GM19468 (cell line): ENCODE data around the gene NPAS2.

ENCODE experiments used
- ATAC-seq: cut with Tn5 transposase; IDR thresholded peaks from one replicate; pipeline ENCODE4 v1.9.1; 2021; ENCODE audit warnings: mild to moderate bottlenecking, moderate library complexity, moderate number of reproducible peaks; ENCODE audit not compliant: unreplicated experiment; ENCODE audit errors: extremely low read depth

Gene NPAS2

DNA sequence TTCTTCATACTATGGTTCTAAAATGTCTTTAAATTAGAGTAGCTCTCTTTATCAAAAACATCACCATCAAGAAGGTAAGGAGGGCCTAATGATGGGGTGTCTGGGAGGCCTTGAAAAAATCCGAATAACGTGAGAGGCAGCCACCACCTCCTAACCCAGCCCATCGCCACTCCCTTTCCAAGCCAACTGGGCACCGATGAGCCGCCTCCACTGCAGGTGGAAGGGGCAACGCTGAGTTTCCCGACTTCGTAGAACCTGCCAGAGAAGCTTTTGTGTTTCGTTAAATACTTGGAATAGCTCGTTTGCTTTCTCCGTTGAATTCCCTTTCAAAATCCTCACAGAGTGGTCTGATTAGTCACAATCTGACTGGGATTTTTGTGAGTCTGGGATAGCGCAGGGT, 160.1 kb downstream of the NPAS2 start:
- ATAC-seq = no peak

DNA sequence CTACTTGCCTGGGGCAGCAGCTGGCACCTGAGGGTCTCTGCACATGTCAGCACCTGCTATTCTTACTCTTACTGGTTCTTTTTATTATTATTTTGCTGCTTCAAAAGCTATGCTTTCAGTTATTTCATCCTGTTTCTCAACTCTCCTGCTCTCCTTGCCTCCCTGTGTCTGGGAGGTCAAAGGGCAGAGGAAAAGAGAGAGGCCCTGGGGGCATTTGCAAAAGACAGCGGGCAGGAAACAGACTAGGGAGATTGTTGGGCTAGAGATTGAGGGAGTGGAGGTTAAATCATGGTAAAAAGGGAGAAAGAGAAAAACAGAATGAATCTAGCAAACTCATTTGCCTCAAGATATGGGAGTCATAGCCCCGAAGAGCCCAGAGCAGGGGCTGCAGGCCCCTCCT, 161.1 kb downstream of the NPAS2 start:
- ATAC-seq = no peak

DNA sequence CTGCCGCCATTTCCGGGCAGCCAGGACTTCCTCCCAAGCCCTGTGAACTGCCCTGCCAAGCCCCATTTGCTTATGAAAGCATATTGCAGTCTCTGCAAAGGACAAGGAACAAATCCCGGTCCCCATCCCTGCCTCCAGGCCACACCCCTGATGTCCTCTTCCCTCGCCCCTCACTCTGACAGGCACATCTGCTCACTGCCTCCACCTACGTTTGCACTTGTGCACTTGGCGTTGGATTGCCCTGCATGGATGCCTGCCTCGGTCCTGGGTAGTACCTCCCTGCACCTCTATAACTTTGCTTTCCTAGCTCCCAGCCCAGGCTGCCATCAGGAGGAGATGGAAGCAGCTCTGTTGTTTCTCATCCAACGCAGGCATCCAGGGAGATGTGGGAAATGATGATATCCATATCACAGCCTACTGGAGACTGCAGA, 162.5 kb downstream of the NPAS2 start:
- ATAC-seq = no peak

DNA sequence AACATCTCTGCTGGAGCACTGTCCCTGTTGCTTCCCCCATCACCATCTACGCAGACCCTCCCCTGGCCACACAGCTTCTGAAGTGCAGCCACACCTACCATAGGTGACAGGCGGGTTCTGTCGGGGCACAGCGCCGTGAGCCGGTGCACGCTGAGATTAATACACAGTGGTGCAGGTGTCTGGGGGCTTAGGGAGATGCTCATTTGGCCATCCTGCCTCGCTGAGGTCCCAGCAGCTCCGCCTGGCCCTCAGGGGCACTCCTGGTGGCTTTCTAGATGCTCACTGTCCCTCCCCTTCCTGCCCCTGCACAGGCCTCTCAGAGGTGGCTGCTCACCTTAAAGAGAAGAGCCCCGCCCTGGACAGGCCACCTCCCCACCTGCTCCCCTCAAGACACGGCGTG, 163.3 kb downstream of the NPAS2 start:
- no peak for ATAC-seq

DNA sequence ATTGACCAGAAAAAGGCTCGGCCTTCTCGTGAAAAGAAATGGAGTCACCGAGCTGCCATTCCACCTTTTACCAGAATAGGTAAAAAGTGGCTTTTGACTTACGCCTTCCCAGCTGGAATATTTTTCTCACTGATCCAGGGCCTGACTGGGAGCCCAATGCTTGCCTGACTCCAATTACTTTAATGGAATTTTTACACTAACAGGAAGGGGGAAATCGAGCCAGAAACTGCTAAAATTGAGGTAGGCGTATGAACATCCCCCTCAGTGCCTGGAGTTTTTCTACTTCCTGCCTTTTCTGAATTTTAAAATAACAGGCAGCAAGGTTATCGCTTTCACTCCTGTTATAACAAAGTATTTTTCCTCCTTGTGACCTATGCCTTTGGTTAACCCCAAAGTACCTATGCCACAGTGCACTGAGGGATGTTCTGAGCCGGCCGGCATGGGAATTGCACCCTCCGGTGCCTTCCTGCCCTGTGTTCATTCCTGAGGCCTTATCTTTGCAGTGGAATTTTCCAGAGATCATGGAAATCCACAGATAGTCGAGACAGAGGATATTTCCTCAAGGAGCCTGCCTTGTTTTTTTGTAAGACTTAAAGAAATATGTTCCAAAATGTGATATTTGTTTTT, 163.9 kb downstream of the NPAS2 start:
- ATAC-seq = no peak

DNA sequence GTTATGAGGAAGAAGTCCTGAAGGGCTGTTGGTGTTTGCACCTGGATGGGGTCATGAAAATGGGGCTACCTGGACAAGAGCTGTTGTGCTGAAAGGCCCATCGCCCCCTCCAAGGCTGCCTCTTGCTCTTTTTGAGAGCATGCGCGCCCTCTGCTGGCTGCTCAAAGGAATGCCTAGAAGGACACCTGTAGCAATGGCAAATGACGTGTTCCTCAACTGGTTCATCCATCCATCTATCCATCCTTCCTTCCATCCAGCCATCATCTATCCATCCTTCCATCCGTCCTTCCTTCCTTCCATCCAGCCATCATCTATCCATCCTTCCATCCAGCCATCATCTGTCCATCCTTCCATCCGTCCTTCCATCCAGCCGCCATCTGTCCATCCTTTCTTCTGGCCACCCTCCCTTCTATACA, 165.0 kb downstream of the NPAS2 start:
- ATAC-seq = no peak

DNA sequence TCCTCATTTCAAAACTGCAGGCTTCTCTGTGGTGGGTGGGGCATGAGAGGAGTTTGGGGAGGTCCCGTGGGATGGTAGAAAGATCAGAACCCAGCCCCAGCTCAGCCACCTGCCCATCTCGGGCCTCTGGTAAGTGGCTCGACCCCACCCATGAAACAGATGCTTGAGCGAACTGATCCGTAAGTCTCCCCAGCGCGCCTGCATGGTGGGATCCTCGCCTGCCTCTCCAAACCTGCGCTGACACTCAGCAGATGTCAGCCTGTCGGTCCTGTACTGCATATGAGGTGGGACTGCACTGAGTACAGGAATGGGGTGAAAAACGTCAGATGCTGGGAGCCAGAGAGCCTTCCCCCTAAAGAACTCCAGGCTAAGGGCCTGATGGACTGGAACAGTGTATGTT, 166.2 kb downstream of the NPAS2 start:
- ATAC-seq = no peak

DNA sequence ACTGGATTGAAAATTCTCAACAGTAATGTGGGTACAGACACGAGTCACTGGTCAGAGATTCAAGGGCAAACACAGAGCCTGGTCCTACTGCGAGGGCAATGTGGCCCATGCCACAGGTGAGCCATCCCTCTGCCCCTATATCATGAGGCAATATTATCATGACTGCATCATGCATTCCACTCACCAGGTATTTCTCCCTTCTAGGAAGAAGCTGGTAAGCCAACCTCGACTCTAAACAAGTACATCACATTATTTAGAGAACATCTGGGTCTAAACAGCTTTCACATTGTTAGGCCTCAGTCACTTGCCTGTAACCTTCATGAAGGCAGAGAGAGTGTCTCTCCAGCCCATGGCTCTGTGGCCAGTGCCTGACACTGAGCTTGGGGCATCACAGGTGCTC, 167.6 kb downstream of the NPAS2 start:
- ATAC-seq = no peak

DNA sequence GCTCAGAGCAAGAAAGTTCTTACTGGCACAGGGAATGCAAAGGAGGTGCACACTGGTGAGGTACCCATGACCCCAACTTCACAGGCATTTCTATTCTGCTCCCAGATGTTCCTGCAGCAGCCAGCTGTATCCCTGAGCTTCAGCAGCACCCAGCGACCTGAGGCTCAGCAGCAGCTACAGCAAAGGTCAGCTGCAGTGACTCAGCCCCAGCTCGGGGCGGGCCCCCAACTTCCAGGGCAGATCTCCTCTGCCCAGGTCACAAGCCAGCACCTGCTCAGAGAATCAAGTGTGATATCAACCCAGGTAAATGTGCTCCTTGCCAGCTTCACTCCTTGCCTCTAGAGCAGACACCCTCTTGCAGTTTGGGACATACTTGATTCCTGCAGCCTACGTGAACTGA, 168.0 kb downstream of the NPAS2 start:
- ATAC-seq = no peak

DNA sequence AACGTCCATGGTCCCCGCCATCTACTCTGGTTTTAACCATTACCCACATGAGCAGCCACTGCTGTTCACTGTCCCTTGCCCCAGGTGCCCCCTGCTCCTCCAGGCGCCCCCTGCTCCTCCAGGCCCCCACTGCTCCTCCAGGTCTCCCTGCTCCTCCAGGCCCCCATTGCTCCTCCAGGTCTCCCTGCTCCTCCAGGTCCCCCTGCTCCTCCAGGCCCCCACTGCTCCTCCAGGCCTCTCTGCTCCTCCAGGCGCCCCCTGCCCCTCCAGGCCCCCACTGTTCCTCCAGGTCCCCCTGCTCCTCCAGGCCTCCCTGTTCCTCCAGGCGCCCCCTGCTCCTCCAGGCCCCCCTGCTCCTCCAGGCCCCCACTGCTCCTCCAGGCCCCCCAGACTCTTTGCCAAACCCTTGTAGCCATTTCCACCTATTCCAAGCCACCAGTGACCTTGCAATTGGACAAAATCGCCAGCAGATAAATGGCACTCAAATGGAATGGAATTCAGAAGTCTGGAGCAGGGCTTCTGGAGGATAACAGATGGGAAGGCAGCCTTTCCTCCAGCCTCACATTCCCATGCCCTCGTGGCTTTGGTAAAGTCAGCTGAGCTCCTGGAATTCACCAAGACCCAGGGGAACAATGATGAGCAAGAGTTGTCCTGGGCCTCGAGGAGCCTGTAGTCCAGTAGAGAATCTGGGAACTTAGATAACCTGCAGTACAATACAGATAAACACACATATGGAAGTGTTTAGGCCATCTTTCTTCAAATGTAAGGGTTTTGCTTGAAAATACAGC, 168.9 kb downstream of the NPAS2 start:
- ATAC-seq = no peak

DNA sequence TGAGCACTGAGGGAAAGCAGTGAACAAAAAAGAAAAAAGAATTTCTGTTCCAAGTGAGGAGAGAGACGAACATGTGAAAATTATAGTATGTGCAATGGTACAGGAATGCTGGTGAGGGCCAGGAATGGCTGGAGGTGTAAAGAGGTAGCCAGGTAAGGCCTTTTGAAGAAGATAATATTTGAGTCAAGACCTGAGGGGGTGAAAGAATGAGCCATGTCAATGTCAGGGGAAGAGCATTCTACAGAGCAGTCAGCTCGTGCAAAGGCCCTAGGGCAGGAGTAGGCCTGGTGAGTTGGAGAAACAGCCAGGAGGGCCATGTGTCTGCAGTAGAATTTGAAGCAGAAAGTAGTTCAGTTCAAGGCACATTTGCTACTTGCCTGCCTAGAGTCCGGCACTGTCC, 169.7 kb downstream of the NPAS2 start:
- no peak for ATAC-seq

DNA sequence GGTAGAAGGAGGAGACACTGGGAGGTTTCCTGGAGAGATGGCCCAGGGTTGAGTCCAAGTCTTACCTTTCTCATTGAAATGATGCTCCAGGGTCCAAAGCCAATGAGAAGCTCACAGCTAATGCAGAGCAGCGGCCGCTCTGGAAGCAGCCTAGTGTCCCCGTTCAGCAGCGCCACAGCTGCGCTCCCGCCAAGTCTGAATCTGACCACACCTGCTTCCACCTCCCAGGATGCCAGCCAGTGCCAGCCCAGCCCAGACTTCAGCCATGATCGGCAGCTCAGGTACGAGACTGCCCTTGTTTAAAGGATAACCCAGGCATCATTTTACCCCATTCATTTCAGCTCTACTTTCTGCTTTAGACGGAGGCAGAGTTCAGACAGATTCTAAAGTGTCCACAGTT, 170.2 kb downstream of the NPAS2 start:
- ATAC-seq = no peak

DNA sequence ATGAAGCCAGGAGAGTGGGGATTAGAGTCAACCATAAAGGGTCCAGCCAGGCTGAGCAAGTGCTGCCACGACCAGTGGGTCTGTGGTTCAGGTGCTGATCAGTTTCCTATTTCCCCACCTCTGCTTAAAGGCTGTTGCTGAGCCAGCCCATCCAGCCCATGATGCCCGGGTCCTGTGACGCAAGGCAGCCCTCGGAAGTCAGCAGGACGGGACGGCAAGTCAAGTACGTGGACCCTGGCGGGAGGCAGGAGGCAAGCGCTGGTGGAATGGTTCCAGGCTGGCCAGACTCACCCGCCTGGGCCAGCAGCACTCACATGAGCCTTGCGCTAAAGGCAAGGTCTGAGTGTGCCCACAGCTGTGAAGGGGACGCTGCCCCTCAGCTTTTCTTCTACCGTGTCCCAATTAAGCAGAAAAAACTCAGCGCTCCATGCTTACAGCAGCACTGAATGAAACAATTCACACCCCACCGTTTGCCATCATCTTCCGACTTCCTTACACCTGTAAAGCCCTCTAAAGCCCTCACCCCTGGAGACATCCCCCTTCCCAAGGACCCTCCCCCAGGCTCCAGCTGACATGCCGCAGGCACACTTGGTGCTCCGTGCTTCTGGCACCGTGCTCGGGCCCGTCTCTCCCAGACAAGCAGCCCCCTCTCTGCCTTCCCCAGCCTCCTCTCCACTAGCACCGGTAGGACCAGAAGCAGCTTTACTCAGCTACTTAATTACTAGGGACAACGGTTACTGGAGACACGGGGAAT, 170.9 kb downstream of the NPAS2 start:
- ATAC-seq = no peak

DNA sequence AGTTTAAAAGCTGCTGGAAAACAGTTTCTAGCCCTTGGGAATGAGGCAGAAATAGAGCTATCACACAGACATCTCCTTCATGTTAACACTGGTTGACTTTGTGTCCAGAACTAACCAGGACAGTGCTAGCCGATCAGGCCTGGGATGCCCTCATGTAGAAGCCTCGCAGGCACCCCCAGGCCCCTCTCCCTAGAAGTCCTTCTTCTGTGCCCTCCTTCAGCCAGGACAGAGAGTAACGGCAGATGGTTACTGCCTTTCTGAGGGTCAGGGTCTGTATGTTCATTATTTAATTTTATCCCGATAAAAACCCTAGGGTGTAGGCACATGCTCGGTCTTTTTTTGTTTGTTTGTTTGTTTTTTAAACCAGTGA, 171.4 kb downstream of the NPAS2 start:
- no peak for ATAC-seq

DNA sequence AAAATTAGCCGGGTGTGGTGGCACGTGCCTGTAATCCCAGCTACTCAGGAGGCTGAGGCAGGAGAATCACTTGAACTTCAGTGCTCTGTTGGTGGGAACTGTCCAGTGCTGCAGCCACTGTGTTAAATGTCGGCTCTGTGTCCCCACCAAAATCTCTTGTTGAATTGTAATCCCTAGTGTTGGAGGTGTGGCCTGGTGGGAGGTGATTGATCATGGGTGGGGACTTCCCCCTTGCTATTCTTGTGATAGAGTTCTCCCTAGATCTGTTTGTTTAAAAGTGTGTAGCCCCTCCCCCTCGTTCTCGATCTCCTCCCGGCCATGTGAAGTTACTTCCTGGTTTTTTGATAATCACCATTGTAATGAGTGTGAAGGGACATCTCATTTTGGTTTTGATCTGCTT, 172.3 kb downstream of the NPAS2 start:
- no peak for ATAC-seq

DNA sequence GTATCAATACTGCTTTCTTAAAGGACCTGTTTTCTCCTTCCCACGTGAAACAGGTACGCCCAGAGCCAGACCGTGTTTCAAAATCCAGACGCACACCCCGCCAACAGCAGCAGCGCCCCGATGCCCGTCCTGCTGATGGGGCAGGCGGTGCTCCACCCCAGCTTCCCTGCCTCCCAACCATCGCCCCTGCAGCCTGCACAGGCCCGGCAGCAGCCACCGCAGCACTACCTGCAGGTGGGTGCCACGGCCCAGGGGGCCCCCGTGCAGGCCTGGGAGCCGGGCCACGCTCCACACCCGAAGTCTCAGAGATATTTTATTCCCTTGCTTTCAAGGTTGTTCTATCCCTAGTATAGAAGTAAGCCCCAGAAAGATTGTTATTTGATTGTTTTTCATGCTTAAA, 173.4 kb downstream of the NPAS2 start:
- no peak for ATAC-seq

DNA sequence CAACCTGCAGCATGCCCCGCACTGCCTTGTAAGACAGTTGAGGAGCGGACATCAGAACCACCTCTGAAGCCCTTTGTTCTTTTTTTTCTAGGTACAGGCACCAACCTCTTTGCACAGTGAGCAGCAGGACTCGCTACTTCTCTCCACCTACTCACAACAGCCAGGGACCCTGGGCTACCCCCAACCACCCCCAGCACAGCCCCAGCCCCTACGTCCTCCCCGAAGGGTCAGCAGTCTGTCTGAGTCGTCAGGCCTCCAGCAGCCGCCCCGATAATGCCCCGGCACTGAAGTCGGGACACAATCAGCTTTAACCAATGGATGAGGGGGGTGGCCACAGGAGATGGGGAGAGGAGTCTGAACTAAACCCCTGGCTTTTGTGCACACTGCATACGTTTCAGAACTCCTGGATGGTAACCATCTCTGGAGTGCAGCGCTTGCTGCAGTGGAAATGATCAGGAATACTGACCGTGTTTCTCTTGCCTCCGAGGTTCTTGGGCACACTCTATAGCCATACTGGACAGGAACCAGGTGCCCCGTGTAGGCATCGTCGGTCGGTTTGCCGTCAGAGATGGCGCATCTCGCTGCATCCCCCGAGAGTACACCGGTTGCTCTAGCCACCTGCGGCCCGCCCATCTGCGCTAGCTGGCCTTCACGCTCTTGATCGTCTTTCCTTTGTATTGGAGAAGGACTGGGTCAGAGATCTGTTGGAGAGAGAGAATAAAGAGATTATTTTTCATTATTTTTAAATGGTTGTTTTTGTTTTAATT, 175.6 kb downstream of the NPAS2 start:
- ATAC-seq = no peak

DNA sequence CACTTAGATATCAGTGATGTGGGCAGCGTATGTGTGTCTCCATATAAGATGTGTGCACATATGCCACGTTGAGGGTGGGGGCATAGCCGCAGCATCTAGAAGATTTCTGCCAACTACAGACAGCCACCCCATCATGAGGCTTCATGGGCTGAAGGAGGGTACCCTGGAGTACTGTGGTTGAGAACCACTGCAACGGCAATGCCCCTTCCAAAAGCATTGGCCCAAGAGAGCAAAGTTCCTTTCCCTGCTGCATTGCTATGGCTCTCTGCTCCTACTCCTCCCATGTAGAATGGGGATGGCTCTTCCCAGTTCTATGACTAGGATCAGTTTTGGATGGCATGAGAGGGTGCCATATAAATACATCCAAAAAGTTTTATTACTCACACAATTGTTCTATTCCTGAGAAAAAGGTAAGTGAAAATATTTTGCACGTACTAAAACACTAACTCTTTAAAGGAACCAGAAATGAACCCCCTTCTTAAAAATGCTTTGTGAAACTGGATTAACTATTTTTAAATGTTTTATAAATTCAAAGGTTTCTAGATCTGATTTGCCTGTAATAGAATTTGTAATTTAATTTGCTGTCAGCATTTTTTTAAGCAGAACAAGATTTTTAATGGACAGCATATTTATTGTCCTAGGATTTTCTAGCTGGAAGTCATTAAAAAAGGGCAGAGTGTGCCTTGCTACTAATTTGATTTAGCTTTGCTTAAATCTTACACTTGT, 177.7 kb downstream of the NPAS2 start:
- no peak for ATAC-seq

DNA sequence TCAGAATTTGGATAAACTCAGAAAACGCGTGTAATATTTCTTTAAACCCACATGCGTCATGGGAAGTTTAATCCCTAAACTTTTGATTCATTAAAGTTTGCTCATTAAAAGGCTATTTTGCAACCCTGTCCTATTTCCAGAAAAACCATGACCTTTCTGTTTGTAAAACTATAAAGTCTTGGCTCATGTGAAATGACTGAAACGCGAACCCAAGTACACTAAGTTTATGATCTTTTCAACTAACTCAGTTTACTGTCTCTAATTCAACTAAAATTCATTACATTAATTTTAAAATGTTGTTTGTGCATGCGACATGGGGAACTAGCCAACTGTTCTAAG, 178.3 kb downstream of the NPAS2 start:
- no peak for ATAC-seq

DNA sequence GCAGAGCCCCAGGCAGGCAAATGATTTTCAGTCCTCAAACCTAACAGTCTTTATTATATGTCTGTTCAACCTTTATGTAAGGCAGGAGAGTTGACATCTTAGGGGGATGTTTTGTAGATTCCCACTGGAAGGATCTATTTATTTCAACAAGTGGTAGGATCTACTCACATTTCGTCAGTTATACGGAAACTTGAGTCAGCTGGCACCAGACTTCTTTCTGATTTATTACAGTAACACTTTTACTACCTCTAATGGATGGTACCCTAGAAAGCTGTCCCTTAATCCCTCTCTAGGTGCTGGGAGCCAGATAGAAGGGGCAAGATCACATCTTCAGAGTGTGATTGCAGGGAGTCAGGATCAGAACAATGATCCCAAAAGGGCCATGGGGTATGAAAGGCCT, 180.1 kb downstream of the NPAS2 start:
- ATAC-seq = no peak
